HT1080 (cell line): ENCODE data around the gene WNT2. TPM values are rescaled to one million over a fixed set of nuclear protein-coding genes. Genes with fewer than 3 reads are reported as not detected.
A peak's percentile ranks its signal among the peaks of the same experiment; 100 is the strongest.

ENCODE experiments used
- DNase-seq: peaks from one replicate; pipeline ENCODE4 v3.0.0-alpha.2; 2015; ENCODE audit warnings: low read depth
- polyA plus RNA-seq, 2 experiments: library from polyadenylated mRNA; depleted of rRNA; stranded (reverse); fragments of >200 nt; gene quantifications; 2 replicates each; pipeline ENCODE4 v1.2.3, GENCODE V29; 2015
- total RNA-seq: library from RNA; depleted of rRNA; stranded (reverse); fragments of >200 nt; shearing (Covaris generic); gene quantifications from 2 replicates; pipeline ENCODE4 v1.2.3, GENCODE V29; 2014; rRNA removed

The WNT2 gene
- total RNA-seq, result not detected in 2 replicates
- not detected in 2 replicates for polyA plus RNA-seq (2015; cell fraction: cytosol; rRNA removed)
- not detected in 2 replicates for polyA plus RNA-seq (2015; cell fraction: nucleus; rRNA removed)

DNA sequence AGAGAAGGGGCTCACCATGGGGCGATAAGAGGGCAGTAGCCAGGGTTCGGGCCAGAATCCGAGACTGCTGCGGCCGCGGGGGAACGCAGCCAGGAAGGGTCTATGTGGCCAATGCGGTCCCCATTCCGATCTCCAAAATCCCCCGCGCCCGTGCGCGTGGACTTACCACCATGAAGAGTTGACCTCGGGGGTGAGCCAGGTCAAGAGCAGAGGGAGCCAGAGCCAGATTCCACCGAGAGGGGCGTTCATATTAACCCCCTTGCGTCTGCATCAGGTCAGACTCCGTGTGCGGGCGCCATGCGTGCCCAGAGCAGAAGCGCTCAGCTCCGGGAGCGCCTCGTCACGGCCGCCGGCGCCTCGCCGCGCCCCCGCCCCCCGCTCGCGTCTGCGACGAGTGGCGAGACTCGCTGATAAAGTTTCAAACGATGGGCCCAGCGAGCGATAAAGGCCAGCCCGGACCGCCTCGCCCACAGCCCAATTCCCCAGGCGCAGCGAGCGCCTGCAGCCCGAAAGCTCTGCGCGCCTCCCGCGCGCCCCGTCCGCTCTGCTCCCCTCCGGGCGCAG lies at the start of gene WNT2:
Gene WNT2, minus strand, starts transcription at position 318 of the 564 bp plus-strand sequence. Its CDS starts 69 bp downstream, at position 249.
- no peak for DNase-seq

DNA sequence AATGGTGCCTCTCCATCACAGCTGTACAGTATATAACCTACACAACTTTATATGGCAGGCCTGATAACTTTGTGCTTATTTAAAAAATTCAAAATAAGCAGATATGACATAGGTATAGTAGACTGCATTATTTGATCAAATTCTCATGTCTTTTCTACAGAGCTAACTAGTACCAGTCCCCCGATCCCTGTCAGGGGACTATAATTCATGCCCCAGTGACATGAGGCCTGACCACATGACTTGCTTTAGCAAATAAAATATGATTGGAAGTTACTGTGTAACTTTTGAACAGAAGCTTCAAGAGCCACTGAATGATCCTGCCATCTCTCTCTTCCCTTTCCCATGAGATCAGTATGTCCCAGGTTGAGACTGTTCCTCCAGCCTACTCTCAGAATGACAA lies 49.2 kb upstream of the WNT2 start:
- no peak for DNase-seq

DNA sequence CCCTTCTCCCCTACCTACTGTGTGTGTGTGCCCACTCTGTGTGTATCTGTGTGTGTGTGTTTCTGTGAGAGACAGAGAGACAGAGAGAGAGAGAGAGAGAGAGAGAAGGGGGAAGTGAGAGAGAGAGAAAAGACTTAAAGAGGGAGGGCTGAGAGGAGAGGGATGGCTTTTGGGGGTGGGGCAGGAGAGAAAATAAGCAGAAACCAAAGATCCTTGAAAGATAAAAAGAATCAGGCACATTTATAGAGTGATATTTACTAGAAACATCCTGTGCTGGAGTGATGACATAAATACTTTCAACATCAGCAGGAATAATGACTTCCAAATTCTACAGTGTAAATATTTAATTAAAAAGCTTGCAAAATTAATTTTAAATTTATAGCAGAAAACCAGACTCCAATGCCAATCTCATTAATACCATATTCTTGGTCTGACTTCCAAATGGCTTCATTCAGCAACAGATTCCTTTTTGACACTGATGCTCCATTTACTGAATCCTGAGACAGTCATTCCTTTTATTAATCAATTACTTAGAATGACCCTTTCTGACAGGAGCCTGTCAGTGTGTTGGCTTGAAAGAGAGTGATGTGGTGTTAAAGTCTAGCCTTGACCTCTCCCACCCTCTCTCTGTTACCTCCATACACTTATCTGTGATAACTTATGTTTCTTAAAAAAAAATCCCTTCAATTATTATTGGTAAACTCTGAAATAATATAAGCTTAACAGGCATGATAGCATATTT lies 41.7 kb upstream of the WNT2 start:
- no peak for DNase-seq

DNA sequence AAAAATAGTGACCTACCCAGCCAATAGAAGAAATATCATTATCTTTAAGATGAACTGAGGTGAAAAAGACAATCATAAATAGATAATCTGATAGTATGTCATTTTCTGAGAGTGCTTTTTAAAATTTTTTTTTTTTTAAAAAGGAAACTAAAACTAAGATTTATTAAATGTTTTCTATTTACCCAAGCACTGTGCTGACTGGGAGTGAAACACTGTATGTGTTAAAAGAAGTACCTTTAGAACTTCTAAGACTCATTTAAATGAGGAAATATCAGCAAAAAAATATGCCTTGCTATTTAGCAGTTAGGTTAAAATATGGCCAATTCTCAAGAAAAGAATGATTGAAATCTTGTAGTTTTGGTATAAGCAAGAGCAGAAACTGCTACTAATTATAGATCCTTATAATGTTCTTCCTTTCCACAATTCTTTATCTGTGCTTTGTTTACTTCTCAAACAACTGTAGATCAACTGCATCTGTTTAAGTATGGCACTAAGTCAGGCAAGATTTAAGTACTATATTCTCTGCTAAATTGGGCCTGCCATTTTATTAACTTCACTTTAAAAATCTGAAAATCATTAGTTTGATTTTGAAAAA lies 39.5 kb upstream of the WNT2 start:
- no peak for DNase-seq

DNA sequence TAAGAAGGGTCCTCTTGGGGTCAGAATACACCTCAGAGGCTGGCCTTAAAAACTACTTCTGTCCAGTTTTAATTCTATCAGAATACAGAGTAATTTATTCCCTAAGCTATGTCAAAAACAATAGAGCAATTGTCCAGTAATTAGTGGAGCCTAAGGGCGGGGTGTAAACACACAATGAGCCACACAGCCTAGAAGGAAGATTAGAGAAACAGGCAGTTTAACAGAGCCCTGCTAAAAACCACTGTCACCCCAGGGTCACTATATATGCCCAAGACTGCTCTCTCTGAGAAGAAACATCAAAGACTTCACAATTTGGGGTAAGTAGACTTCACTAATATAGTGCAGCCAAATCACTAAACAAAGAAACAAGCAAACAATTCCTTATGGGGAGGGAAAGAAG lies 27.2 kb upstream of the WNT2 start:
- no peak for DNase-seq

DNA sequence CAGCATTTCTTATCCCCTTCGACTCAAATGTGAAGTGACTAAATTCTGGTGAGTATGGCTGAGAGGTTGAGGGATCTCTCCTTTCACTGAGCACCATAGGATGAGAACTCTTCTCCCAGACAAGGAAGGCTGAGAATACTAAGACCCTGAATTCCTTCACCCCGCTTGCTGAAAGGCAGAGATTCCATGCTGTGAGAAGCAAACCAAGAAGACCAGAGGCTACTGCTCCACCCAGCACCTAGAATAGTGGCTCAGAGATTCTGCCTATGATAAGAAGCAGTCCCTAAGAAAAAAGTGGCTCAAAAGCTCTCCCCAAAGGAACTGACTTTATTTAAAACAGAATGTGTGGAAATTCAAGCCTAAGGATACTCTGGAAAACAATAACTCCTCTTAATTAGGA lies 26.7 kb upstream of the WNT2 start:
- DNase-seq, result no peak

DNA sequence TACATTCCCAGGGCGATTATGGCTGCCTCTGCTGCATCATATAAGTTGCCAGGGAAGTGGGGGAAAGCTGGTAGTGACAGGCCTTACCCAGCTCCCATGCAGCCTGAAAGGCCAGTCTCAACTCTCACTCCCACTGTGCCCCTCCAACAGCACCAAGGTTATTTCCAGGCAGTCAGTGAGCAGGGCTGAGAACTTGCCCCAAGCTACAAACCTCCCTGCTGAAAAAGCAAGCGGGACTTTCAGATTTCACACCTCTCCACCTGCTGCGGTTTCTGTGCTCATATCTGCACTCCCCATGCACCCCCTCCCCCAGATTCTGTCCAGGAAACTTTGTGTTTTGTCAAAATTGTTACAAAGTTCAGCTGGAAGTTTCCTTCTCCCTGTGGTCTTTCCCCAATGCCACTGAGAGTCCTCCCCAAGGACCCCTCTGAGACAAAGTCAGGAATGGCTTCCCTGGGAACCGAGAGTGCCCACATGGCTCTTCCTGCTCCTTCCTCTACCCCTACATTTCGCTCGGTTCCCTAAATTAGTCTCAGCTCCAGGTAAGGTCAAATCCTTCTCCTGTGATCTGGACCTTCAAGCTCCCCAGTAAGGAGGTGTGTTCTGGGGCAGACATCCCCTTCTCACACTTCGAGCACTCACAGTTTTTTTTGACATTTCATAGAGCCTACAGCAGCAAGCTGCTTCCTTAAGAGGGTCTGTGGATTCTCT lies 25.3 kb upstream of the WNT2 start:
- no peak for DNase-seq

DNA sequence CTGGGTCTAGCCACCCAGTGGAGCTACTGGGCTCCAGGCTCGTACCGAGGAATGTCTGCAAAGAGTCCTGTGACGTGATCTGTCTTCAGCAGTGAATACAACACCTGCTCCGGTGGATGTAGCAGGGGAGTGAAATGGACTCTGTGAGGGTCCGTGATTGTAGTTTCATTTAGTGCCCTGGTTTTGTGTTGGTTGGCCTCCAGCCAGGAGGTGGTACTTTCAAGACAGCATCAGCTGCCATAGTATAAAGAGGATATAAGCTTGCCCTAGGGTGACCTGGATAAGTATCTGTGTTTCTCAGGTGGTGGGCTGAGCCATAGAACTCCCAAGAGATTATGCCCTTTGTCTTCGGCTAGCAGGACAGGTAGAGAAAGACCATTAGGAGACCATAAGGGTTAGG lies 24.6 kb upstream of the WNT2 start:
- no peak for DNase-seq

DNA sequence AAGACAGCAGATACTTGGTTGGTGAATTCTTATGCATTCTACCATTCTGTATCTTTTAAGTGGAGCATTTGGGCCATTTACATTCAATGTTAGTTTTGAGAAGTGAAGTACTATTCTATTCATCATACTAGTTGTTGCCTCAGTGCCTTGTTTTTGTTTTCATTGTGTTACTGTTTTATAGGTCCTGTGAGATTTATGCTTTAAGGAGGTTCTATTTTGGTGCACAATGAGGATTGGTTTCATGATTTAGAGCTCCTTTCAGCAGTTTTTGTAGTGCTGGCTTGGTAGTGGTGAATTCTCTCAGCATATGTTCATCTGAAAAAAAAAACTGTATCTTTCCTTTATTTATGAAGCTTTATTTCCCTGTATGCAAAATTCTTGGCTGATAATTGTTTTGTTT lies 23.3 kb upstream of the WNT2 start:
- DNase-seq, result no peak

DNA sequence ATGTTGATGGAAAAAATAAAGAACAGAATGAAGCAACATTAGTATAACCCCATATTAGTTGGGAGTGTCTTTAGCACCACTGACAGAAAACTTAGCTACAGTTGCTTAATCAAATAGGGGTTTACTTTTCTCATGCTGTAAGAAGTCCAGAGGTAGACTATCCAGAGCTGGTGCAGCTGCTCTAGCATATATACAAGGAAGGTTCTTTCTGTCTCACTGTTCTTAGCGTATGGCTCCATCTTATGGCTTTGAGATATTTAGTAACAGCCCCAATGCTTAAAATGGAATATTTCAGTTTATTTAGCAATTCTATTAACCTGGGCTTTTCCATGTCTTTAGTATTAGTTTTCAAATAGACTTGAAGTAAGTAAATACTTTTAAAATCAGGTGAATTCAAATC lies 15.2 kb upstream of the WNT2 start:
- DNase-seq, result no peak

DNA sequence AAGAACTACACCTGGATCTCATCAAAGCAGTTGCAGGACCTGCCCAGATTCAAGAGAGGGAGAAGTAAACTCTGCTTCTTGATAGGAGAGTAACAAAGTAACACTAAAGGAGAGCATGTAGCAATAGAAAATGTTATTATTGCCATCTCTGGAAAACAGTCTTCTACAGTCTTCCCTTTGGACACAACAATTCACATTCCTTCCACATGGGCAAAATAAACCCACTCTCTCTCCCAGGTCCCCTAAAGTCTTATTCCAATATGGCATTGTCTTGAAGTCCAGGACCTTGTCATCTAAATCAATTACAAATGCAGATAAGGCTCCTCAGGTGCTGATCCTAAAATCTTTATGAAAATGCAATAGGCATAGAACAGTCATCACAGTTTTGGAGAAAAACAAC lies 10.3 kb upstream of the WNT2 start:
- DNase-seq, result no peak

DNA sequence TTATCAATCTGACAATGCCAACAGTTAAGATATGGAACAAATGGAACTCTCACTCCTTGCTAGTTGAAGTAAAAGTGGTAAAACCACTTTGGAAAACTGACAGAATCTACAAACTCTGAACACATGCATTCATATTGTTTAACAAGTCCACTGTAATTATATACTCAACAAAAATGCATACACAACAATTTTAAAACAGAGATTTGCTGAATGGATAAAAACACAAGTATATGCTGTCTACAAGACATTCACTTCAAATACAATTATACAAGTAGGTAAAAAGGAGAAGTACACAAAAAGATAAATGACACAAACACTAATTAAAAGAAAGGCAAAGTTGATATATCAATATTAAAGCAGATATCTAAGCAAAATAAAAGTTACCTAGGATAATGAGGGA lies 9.2 kb upstream of the WNT2 start:
- DNase-seq, result no peak

DNA sequence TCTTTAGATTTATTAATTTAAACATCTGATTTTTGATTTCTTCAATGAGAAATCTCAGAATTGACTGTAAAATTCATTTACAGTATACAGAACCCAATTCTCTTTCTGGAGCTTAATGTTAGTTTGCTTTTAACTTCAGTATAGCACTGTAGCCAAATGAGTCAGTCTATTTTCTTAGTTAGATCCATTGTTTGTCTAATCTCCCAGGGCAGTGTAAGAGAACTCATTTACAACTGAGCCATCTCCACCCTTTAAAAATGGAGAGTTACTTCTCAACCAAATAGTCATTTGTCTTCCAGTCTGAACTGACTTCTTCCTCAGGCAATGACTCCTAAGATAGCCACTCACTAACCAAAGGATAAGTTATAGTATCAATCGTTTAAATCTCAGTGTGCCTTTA lies 3.0 kb upstream of the WNT2 start:
- DNase-seq, result no peak

DNA sequence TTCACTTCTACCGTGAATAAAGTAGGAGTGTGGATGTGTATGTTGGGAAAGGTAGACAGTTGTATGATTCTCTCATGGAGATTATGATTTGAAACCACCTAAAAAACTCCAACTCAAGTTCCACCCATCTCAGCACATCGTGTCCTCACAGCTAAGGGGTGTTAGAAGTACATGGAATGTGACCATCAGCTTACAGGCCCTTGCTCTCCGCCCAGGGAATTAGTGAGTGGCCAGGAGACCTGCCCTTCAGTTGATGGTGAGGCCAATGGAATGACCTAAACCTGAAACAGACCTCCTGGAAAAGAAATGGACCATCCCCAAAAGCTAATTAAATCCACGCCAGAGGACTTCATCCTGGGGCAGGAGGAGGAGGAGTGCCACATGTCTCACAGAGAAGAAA lies 2.1 kb upstream of the WNT2 start:
- DNase-seq, result no peak

DNA sequence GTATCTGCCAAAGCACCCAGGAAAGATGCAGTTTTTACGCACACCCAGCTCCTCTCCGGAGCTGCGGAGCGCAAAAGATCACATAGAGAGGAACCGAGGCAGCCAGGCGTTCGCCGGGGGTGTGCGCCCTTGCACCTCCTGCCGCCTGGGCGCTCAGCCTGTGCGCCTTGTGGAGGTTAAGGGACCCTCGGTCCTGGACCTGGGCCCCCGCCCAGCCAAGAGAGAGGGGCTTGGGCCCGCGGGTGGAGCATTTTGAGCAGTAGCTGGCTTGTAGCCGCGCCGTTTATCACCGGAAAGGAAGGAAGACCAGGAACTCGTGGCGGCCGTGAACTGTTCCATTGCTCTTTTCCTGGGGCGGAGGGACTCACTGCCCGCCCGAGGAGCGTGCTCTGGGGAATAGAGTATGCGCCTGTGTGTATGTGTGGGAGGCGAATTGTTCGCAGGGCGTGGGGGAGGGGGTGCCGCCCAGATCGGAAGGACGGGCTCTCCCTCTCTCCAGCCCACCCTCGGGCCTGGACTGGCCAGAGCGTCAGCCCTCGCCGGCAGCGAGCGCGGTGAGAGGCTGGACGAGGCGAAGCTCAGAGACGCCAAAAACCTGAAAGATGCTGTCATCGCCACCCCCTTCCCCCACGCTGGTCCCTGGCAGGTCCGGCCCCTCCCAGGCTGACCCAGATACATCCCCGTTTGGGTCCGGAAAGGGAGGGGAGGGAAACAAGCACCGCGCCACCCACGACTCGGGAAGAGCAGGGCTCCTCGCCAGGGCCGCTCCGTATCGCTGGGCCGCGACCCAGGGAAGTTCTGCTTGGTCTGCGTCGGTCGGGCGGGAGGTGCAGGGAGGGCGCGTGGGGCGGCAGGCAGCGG lies 1.2 kb upstream of the WNT2 start:
- DNase-seq, result no peak

DNA sequence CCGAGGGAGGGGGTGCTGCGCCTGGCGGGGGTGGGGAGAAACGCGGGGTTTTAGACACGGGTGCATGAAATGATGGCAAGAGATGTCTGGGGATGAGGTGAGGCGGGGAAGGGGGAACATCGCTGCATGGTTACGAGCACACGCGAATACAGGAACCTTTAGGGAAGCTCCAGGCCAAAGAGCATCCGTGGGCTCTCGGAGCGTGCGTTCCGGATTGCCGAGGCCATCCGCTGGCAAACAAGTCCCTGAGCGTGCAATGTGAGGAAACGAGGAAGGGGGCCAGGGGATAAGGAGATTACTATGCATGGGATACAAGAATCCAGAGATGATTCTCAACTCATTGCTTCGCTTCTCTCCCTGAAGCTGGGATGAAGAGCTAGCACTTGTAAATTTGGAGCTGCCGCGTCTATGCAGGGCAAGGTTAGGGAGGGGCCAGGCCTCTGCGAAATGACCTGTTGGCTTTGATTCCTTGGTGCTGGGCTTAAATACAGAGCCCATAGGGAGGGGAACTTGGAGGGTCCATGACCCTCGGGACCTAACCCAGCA lies 520 bp upstream of the WNT2 start:
- DNase-seq, result peak; percentile 7

DNA sequence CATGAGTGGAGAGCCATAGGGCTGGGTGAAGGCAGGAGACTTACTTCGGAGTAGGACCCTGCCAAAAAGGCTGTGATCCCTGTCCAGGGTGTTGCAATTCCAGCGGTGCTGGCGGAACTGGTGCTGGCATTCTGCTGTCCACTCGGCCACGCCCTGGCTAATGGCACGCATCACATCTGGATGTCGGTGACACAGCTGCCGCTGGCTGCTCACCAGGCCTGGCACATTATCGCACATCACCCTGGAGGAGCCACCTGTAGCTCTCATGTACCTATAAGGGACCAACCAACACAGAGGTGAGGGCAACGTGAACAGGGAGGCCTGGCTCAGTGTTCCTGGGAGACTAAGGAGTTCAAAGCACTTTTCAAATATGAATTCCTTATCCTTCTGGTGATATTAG lies 2.3 kb downstream of the WNT2 start:
- DNase-seq, result no peak

DNA sequence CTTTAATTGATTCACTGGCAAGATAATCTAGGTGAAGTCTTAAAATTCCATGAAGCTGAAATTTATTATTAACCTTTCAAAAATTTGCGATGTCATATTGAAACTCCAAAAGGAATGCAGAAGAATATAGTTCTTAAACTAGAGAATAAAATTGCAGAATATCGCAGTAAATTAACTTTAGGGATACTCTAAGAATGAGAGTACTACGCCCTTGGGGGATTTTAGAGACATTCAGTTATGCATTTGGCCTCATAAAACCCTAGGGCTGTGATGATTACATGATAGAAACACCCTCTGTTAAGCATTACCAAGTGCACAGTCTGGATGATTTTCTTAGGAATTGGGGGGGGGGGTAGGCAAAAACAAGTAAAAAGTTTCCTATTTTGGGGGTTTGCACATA lies 3.7 kb downstream of the WNT2 start:
- DNase-seq, result no peak

DNA sequence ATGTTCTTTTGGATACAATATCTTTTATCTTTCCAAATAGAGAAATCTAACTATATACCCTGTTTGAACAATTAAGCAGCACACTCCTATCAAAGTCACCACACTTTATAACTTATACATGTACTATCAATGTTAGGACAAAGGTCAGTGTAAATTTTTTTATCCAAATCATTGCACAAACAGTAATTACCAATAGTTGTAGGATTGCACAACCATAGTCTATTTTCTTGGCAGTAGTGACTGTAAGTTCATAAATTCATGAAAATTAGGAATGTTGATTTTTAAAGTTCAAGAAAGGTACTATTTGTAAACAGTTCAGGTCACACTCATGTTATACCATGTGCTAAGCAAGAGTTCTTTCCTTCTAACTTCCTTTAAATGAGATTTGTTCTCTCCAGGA lies 9.3 kb downstream of the WNT2 start:
- DNase-seq, result no peak

DNA sequence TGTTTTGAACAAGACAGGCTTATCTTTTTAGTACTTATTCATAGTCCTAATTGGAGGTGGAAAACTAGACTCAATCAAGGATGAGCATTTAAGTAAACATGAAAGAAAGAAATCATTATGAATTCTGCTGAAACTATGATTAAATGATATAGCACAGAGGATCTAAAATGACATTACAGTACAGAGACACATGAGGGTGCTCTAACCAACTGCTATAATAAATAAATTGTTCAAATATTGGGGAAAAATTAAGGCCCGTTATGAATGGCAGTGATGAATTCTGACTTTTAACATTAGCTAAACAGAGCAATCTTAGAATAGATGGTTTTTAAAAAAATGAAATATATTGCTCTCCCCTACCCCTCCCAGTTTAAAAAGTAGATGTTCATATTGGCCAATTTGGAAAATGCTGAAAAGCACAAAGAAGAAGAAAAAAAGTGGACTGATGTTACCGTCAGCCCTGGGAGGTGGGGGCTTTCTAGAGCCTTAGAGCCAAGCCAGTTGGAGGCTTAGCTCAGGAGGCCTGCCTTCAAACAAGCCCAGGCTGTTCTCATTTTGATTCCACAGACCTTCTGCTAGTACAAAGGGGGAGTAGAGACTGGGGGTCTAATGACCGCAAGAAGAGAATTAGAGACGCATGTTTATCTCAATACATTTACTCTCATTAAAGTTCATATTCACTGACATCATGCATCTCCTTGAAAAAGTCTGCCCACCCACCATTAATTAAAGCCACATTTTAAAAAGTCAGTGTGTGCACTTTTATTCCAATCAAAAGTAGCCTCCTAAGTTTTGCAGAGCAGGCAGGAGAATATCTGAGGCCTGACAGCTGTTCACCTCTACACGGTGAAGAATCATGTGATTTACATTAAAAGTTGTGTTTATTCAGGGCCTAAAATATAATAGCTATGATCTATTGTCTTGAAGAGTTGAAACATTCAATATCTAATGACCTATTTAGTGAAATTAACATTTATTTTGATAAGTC lies 10.0 kb downstream of the WNT2 start:
- no peak for DNase-seq
